ENCODE data around the gene HES1.

HES1 gene

GRCh38 chr3:194100856-194101390 lies 35.0 kb upstream of the HES1 start:
- Histone ChIP-seq H3K4me1 (ENCODE audit: insufficient read depth, low read length) (no peaks in the 10 kb centered on the region), H2AFZ (ENCODE audit: low read depth, low read length) (no peak overlapping the region), H3K36me3 (ENCODE audit: insufficient read depth, low read length) (no peaks in the 10 kb centered on the region), H3K79me2 (ENCODE audit: insufficient read depth, low read length) (no peaks in the 10 kb centered on the region), H3K4me2 (ENCODE audit: insufficient read depth, low read length) (no peak overlapping the region), H3K9ac (ENCODE audit: low read depth, low read length) (no peak overlapping the region), H3K27me3 (ENCODE audit: insufficient read depth, low read length, poor library complexity) (peaks cover 56% of the 10 kb centered on the region), H3K27ac (ENCODE audit: low read length) (no peak overlapping the region), H3K9me3 (ENCODE audit: insufficient read depth, low read length, severe bottlenecking) (no peaks in the 10 kb centered on the region), H3K4me3 (ENCODE audit: low read depth in 1 of 2, low read length in 2 of 2) (no peak overlapping the region), H4K20me1 (ENCODE audit: insufficient read depth, low read length) (peaks cover 10% of the 10 kb centered on the region; the same call in 1 of the 2 replicates)
- no peak for ATAC-seq (ENCODE audit: insufficient read depth, low read depth)
- no peak for TF ChIP-seq EZH2 (IDR thresholded peaks at IDR 0.05; ENCODE audit: borderline replicate concordance, low read depth, low read length, severe bottlenecking)
- no peak for TF ChIP-seq CTCF (IDR thresholded peaks at IDR 0.05; ENCODE audit: borderline replicate concordance, extremely low read depth, low read length, poor library complexity, severe bottlenecking)
- no peak for DNase-seq

- DNase-seq: no peak
- H3K36me3 ChIP-seq (ENCODE audit: insufficient read depth, low read length): no peaks in the 10 kb centered on the region
- H3K79me2 ChIP-seq (ENCODE audit: insufficient read depth, low read length): no peaks in the 10 kb centered on the region
- no peak for TF ChIP-seq EZH2 (IDR thresholded peaks at IDR 0.05; ENCODE audit: borderline replicate concordance, low read depth, low read length, severe bottlenecking)
- no peak for TF ChIP-seq CTCF (IDR thresholded peaks at IDR 0.05; ENCODE audit: borderline replicate concordance, extremely low read depth, low read length, poor library complexity, severe bottlenecking)
- H3K9me3 ChIP-seq (ENCODE audit: insufficient read depth, low read length, severe bottlenecking): no peaks in the 10 kb centered on the region
- no peak overlapping the region for H3K27ac ChIP-seq (ENCODE audit: low read length)
- no peaks in the 10 kb centered on the region for H3K4me1 ChIP-seq (ENCODE audit: insufficient read depth, low read length)
- H3K4me2 ChIP-seq (ENCODE audit: insufficient read depth, low read length): no peak overlapping the region
- no peak for ATAC-seq (ENCODE audit: insufficient read depth, low read depth)
- peaks cover 61% of the 10 kb centered on the region for H3K27me3 ChIP-seq (ENCODE audit: insufficient read depth, low read length, poor library complexity)
- no peak overlapping the region for H3K4me3 ChIP-seq (ENCODE audit: low read depth in 1 of 2, low read length in 2 of 2)
- H4K20me1 ChIP-seq (ENCODE audit: insufficient read depth, low read length): peaks cover 10% of the 10 kb centered on the region; the same call in 1 of the 2 replicates
- no peak overlapping the region for H3K9ac ChIP-seq (ENCODE audit: low read depth, low read length)
- no peak overlapping the region for H2AFZ ChIP-seq (ENCODE audit: low read depth, low read length)
Measured at GRCh38 chr3:194101592-194102432, 34.1 kb upstream of the HES1 start.

- Histone ChIP-seq H2AFZ (ENCODE audit: low read depth, low read length) (no peak overlapping the region), H3K36me3 (ENCODE audit: insufficient read depth, low read length) (no peaks in the 10 kb centered on the region), H3K9ac (ENCODE audit: low read depth, low read length) (no peak overlapping the region), H3K4me3 (ENCODE audit: low read depth in 1 of 2, low read length in 2 of 2) (no peak overlapping the region), H4K20me1 (ENCODE audit: insufficient read depth, low read length) (0 out of 2 replicates have a peak, but pooled peaks cover 10% of the 10 kb centered on the region), H3K4me1 (ENCODE audit: insufficient read depth, low read length) (no peaks in the 10 kb centered on the region), H3K27ac (ENCODE audit: low read length) (no peak overlapping the region), H3K79me2 (ENCODE audit: insufficient read depth, low read length) (no peaks in the 10 kb centered on the region), H3K4me2 (ENCODE audit: insufficient read depth, low read length) (no peak overlapping the region), H3K27me3 (ENCODE audit: insufficient read depth, low read length, poor library complexity) (peaks cover 58% of the 10 kb centered on the region), H3K9me3 (ENCODE audit: insufficient read depth, low read length, severe bottlenecking) (no peaks in the 10 kb centered on the region)
- TF ChIP-seq EZH2 (IDR thresholded peaks at IDR 0.05; ENCODE audit: borderline replicate concordance, low read depth, low read length, severe bottlenecking): no peak
- no peak for TF ChIP-seq CTCF (IDR thresholded peaks at IDR 0.05; ENCODE audit: borderline replicate concordance, extremely low read depth, low read length, poor library complexity, severe bottlenecking)
- DNase-seq (no peak), ATAC-seq (ENCODE audit: insufficient read depth, low read depth) (no peak)
Measured at GRCh38 chr3:194102436-194102835, 33.5 kb upstream of the HES1 start.
